GM18870 (cell line): ENCODE measurements around the gene PER1.
A peak's percentile ranks its signal among the peaks of the same experiment; 100 is the strongest.

Experiments
- ATAC-seq: cut with Tn5 transposase; IDR thresholded peaks from one replicate; pipeline ENCODE4 v1.9.1; 2021; ENCODE audit warnings: moderate library complexity; ENCODE audit not compliant: unreplicated experiment

PER1 gene

GRCh38 chr17:8167526-8167925 is 15.3 kb upstream of the PER1 start:
- no peak for ATAC-seq

- ATAC-seq = no peak
Measured at GRCh38 chr17:8166731-8167130, 14.5 kb upstream of the PER1 start.

GRCh38 chr17:8164815-8165131 is 12.6 kb upstream of the PER1 start:
- ATAC-seq = no peak

GRCh38 chr17:8163978-8164814 is 12.0 kb upstream of the PER1 start:
- ATAC-seq = no peak

GRCh38 chr17:8162997-8163977 is 11.1 kb upstream of the PER1 start:
- ATAC-seq = no peak

- ATAC-seq = no peak
Measured at GRCh38 chr17:8162233-8162996, 10.2 kb upstream of the PER1 start, which contains the start of gene VAMP2. VAMP2 (minus strand) TSS chr17:8162948; CDS start chr17:8162879, 69 bp downstream.

GRCh38 chr17:8161289-8162232 is 9.4 kb upstream of the PER1 start:
- ATAC-seq = no peak

- ATAC-seq = no peak
Measured at GRCh38 chr17:8160741-8161221, 8.6 kb upstream of the PER1 start.

GRCh38 chr17:8160224-8160577 is 8.0 kb upstream of the PER1 start:
- ATAC-seq = no peak

GRCh38 chr17:8159459-8160223 is 7.4 kb upstream of the PER1 start:
- ATAC-seq = no peak

- ATAC-seq = no peak
Measured at GRCh38 chr17:8159032-8159400, 6.8 kb upstream of the PER1 start.

GRCh38 chr17:8158267-8159031 is 6.2 kb upstream of the PER1 start:
- ATAC-seq = no peak

- peak; percentile 82 for ATAC-seq
Measured at GRCh38 chr17:8156246-8156992, 4.2 kb upstream of the PER1 start.

GRCh38 chr17:8155996-8156245 is 3.7 kb upstream of the PER1 start:
- no peak for ATAC-seq

GRCh38 chr17:8155231-8155995 is 3.2 kb upstream of the PER1 start:
- ATAC-seq = no peak

- no peak for ATAC-seq
Measured at GRCh38 chr17:8154608-8155155, 2.5 kb upstream of the PER1 start.

- ATAC-seq = no peak
Measured at GRCh38 chr17:8153957-8154607, 1.9 kb upstream of the PER1 start.
